GM18499 (cell line): ENCODE data around the gene CYP26C1.

Experiments
- ATAC-seq: cut with Tn5 transposase; IDR thresholded peaks from one replicate; pipeline ENCODE4 v1.9.1; 2021; ENCODE audit warnings: moderate number of reproducible peaks; ENCODE audit not compliant: insufficient read depth, unreplicated experiment

The CYP26C1 gene, protein sequence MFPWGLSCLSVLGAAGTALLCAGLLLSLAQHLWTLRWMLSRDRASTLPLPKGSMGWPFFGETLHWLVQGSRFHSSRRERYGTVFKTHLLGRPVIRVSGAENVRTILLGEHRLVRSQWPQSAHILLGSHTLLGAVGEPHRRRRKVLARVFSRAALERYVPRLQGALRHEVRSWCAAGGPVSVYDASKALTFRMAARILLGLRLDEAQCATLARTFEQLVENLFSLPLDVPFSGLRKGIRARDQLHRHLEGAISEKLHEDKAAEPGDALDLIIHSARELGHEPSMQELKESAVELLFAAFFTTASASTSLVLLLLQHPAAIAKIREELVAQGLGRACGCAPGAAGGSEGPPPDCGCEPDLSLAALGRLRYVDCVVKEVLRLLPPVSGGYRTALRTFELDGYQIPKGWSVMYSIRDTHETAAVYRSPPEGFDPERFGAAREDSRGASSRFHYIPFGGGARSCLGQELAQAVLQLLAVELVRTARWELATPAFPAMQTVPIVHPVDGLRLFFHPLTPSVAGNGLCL

GRCh38 chr10:93059975-93060886 is at the start of gene CYP26C1:
CYP26C1 (plus strand) TSS chr10:93060798; CDS start chr10:93061264, 466 bp downstream.
- ATAC-seq: no peak

DNA sequence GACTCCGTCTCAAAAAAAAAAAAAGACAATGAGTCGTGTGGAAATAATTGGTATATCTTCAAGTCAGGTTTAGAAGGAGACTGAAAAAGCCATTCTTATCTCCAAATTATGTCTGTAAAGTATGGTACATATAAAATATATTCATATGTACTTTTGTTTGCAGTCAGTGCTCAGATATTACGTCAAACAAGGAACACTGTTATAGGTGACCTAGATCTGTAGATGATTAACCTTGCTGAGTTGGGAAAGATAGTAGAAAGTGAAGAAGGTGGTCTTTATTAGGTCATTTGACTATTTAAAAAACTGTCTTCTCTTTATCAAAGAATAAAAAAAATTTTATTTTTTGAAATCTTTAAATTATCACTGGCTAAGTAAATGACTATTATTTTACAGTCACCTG is 44.9 kb upstream of the CYP26C1 start:
- no peak for ATAC-seq

- ATAC-seq: no peak
Measured at GRCh38 chr10:93023013-93023650, 37.5 kb upstream of the CYP26C1 start.

- ATAC-seq: no peak
Measured at GRCh38 chr10:93026072-93026471, 34.5 kb upstream of the CYP26C1 start.

GRCh38 chr10:93027508-93027907 is 33.1 kb upstream of the CYP26C1 start:
- no peak for ATAC-seq

GRCh38 chr10:93028883-93029282 is 31.7 kb upstream of the CYP26C1 start:
- ATAC-seq: no peak

GRCh38 chr10:93030409-93030808 is 30.2 kb upstream of the CYP26C1 start:
- ATAC-seq: no peak

GRCh38 chr10:93032105-93032808 is 28.3 kb upstream of the CYP26C1 start:
- ATAC-seq: no peak

DNA sequence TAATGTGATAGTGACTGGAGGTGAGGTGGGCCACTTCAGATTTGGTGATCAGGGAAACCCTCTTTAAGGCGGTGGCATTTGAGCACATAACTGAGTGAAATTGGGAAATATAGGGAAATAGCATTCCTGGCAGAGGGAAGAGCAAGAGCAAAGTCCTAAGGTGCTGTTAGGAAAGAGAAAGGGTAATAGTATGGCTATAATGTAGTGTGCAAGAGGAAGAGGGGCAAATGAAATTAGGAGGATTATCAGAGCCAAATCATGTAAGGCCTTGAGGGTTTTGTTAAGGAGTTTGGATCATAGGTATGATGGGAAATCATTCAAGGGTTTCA is 27.8 kb upstream of the CYP26C1 start:
- ATAC-seq: no peak

DNA sequence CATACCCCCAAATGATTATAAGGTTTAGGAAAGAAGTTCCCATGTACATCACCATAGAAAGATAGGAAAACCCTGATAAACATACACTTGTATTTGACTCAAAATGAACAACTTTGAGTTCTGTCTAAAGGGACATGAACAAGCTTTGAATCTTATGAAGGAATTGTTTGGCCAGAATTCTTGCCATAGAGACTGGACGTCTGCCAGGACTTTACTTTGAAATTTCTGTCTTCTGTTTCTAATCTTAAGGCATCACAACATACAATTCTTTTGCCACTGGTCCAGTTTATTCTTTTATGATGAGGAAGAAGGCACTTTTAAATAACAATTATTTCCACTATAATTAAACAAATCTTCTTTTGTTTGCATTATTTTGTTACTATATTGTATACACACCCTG is 26.2 kb upstream of the CYP26C1 start:
- no peak for ATAC-seq

GRCh38 chr10:93039110-93039509 is 21.5 kb upstream of the CYP26C1 start:
- ATAC-seq: no peak

- ATAC-seq: no peak
Measured at GRCh38 chr10:93039721-93040120, 20.9 kb upstream of the CYP26C1 start.

- no peak for ATAC-seq
Measured at GRCh38 chr10:93054486-93054885, 6.1 kb upstream of the CYP26C1 start.

GRCh38 chr10:93058139-93058538 is 2.5 kb upstream of the CYP26C1 start:
- ATAC-seq: no peak

- ATAC-seq: no peak
Measured at GRCh38 chr10:93060887-93061593, 442 bp downstream of the CYP26C1 start.

DNA sequence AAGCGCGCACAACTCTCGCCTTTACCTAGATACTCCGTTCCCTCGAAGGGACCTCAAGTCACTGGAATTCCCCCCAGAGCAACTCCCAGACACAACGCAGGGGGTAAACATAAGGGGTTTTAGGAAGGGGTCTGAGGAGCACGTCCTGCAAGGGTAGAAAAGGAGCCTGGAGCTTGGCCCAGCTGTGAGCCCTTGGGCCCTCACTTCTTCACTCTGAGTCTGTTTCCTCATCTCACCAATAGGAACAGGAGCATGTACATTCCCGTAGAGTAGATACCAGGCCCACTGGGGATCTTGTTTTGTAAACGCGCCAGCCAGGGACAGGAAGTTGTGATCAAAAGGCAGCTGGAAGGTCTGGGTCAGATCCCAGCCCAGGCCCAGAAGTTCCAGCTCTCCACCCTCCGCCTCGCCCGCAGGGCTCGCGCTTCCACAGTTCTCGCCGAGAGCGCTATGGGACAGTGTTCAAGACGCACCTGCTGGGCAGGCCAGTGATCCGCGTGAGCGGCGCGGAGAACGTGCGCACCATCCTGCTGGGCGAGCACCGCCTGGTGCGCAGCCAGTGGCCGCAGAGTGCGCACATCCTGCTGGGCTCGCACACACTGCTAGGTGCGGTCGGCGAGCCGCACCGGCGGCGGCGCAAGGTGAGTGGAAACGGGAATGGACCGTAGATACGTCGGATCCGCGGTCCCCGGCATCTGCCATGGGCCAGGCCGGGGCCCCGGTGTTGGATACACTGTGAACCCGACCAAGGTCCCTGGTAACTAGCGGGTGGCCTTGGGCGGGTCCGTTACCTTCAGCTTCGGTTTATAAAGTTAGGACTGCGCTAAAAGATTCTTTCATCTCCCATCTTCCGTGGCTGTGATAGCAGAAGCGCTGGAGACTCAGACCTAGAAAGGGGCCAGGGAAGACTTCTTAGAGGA is 1.3 kb downstream of the CYP26C1 start:
- no peak for ATAC-seq

DNA sequence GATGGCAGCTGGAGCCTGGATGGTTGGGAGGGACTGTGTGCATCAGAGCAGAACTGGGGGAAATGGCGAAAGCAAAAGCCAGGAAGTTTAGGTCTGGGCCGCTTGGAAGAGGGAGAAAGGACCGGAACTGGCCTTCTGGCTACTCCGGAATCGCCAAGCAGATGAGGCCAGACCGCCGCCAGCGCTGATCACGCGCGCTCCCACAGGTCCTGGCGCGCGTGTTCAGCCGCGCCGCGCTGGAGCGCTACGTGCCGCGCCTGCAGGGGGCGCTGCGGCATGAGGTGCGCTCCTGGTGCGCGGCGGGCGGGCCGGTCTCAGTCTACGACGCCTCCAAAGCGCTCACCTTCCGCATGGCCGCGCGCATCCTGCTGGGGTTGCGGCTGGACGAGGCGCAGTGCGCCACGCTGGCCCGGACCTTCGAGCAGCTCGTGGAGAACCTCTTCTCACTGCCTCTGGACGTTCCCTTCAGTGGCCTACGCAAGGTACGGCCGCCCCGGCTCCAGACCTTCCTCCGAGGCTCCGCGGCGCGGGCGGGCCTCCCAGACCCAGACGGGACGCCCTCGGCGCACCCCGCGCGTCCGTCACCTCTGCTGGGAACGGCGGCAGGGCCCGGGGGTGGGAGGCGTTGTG is 2.0 kb downstream of the CYP26C1 start:
- ATAC-seq: no peak
